Stimulated activated CD4-positive, alpha-beta T cell treated with anti-CD3 and anti-CD28 coated beads, Interleukin-4, amount 100 ng/mL, for 1 hour (primary cell): Measurements from ENCODE around the gene STX8.

Source experiments
- DNase-seq: peaks from one replicate; pipeline ENCODE4 v3.0.0-alpha.2; 2020

Gene STX8

GRCh38 chr17:9256361-9256750, 319.3 kb downstream of the STX8 start:
- DNase-seq = no peak

GRCh38 chr17:9255833-9256232, 319.8 kb downstream of the STX8 start:
- DNase-seq = no peak

DNA sequence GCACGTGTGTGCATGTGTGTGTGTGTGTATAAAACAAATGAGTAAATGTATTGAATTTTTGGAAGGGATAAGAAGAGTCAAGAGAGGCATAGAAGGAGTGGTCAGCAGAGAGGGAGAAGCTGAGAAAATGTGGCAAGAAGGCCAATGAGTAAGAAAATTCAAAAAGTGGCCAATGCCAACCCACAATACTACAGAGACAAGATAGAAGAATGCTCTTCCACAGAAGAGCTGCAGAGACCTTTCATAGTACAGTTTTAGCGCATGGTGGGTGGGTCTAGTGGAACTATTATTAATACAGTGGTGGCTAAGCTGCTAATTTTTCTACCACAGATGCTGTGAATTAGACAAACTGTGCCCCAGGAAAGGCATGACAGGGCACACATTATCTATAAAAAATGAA, 320.8 kb downstream of the STX8 start:
- no peak for DNase-seq

GRCh38 chr17:9253308-9253707, 322.3 kb downstream of the STX8 start:
- no peak for DNase-seq

DNA sequence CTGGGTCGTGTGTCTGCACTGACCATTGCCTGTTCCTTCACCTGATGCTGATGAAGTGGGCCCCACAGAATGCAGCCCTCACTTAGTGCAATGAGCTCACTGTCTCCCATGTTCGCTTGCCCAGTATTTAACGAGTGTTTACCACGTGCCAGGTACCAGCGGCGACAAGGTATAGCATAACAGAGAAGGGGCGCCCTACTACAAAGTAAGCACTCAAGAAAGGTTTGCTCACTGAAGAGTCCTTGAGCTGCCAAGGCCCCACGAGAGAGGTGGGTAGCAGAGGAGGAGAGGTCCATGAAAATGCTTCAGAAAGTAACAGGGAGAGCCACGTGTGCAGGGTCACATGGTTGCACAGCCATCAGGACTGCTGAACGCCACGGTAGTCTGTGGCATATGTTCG, 324.3 kb downstream of the STX8 start:
- no peak for DNase-seq

- no peak for DNase-seq
Measured at GRCh38 chr17:9249245-9249953, 326.2 kb downstream of the STX8 start.

GRCh38 chr17:9247401-9247938, 328.1 kb downstream of the STX8 start:
- DNase-seq = no peak

- DNase-seq = no peak
Measured at GRCh38 chr17:9244066-9245052, 331.3 kb downstream of the STX8 start.

DNA sequence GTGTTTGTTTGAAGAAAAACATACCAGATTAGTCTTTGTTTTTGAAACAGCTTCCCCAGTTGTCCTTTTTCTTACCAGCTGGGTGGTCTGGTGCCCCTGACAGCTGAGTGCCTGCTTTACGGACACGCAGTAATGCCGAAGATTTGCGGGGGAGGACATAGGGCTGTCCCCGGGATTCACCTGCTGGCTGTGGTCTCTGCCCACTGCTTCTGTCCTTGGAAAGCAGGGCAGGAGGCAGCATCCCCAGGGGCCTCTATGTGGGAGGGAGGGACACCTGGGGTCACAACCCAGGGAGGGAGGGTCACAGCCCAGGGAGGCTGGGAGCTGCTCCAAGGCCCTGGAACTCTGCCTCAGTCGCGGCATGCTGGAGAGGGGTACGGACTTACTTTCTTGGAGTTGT, 332.6 kb downstream of the STX8 start:
- no peak for DNase-seq

DNA sequence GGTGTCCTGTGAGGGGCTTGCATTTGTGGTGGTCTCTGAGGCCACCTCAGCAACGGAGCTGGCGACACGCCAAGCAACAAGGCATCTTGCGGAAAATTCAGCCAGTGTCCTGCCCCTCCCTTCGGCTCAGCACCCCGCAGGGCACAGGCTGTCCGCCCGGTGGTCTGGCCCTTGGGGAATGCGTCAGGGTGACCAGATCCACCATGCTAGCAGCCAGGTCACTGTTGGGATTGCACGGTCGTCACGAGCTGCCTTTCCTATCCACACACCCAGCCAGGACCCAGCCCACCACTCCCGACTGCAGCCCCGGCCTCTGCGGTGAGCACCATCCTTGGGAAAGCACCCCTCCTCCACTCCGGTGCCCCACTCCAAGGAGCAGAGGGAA, 333.1 kb downstream of the STX8 start:
- DNase-seq = no peak

GRCh38 chr17:9241774-9242496, 333.7 kb downstream of the STX8 start:
- DNase-seq = no peak

DNA sequence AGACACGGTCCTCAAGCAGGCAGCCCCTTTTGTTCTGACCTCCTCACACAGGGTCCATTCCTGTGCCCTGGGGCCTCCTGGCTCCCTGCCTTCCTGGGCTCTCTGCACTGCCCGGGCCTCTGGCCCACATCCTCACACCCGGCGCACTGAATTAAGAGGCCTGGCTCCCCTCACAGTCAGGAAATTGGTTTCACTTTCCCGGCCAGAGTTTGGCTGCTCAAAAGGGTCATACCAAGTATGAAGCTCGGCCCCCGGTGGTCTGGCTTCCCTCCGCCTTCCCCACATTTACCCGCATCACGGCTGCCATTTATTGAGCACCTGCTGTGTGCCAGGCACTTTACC, 334.3 kb downstream of the STX8 start:
- DNase-seq = no peak

GRCh38 chr17:9240659-9241370, 334.8 kb downstream of the STX8 start:
- DNase-seq = no peak

DNA sequence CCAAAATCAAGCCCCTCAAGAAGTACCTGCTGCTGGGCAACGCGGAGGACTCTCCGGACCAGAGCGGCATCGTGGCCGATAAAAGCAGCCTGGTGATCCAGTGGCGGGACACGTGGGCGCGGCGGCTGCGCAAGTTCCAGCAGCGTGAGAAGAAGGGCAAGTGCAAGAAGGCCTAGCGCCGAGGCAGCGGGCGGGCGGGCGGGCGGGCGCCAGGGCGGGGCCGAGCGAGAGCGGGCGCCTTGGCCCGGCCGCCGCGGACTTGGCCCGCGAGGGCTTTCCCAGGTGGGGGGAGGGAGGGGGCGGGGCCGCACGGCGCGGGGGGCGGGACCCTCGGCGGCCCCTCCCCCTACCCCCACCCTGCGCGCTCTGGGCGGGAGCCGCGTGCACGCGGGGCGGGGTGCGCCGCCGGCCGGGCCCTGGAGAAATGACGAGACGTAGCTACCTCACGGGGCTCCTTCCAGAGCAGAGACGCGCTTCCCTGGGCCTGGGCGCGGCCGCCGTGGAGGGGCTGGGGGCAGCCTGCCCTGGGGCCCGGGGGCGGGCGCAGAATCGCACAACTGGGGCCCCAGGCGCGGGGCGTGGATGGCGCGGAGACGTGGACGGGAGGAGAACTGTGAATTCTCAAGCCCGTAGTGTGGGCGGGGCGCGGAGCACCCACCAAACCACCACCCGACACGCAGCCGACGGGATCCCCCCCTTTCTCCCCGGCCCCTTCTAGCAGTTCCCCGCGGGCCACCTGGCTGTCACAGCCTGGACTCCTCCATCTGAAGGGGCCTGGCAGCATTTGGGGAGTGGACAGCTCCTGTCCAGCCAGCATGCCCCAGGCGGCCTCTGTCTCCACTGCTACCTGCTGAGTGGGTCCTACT, 335.6 kb downstream of the STX8 start:
- DNase-seq = peak; percentile 69

DNA sequence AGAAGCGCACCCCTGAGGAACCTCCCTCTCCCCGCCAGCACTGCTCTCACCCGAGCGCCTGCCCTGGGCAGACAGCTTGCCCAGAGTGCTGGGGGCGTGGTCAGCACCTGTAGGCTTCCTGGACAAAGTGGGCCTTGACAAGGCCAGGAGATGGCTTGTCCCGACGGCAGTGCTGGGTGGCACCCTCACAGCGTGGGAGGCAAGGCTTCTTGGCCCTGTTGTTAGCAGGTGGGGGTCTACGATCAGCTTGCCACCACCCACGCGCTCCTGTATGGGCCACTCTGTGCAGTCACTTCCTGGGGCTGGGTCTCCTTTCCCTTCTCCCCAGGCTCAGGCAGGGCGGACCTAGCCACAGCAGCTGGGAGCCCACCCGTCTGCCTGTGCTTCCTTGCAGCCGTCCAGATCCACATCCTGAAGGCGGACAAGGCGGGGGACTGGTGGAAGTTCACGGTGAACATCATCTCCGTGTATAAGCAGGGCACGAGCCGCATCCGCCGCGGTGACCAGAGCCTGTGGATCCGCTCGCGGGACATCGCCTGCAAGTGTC, 336.3 kb downstream of the STX8 start:
- DNase-seq = peak; percentile 30

GRCh38 chr17:9238340-9239245, 337.0 kb downstream of the STX8 start:
- no peak for DNase-seq

GRCh38 chr17:9237661-9238301, 337.8 kb downstream of the STX8 start:
- no peak for DNase-seq

- DNase-seq = no peak
Measured at GRCh38 chr17:9237053-9237410, 338.6 kb downstream of the STX8 start.

DNA sequence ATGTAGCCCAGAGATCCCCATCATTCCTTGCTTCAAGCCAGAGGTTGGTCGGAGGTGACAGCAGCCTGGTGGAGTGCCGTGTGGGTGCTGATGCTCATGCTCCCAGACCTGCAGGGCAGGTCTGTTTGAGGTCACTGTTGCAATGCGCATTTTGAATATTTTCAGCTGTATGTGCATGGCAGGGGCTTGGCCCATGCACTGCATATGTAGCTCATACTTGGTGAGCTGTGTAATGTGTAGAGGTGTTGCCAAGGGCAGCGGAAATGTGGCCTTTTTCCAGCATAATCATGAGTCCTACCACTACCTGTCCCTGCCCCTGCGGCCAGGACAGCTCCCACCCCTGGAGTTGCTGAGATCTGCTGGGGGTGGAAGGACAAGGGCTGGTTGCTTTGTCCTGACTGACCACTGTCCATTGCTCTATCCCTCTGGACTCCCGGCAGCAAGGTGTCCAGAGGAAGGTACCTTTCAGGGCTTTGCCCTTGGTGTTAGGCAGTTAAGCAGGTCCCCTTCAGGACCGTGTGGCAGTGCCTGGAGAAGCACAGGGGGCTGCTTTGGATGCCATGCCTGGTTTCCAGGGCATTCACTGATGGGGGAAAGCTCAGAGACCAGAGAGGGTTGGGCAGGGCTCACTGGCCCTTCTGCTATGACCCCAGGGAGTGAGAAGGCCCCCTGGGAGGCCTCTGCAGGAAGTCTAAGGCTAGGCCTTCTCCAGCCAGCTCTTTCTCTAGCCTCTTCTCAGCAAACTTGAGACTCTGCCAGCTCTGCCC, 339.2 kb downstream of the STX8 start:
- no peak for DNase-seq
